ENCODE data around the gene SHC3.

DNA sequence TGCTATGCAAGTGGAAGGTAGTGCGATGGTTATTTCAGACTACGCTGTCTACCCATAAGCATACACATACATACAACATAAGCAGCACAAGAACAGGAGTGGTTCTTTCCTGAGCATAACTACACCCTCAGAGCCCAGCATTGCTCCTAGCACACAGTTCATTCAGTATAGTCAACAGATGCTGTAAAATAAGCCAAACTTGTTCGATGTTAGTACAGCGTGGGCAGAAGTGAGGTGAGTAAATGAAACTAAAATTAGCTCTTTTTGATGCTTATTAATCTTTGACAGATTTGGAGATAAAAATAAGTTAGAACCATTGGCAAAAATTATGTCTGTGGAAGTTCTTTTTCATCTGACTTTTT is 139.5 kb downstream of the SHC3 start:
- TF ChIP-seq GATA3 (IDR thresholded peaks at IDR 0.05; ENCODE audit: low read depth, low read length) (no peak), GATA2 (IDR thresholded peaks at IDR 0.05; ENCODE audit: low read depth, low read length) (no peak)
